ENCODE data around the gene GSK3B.

DNA sequence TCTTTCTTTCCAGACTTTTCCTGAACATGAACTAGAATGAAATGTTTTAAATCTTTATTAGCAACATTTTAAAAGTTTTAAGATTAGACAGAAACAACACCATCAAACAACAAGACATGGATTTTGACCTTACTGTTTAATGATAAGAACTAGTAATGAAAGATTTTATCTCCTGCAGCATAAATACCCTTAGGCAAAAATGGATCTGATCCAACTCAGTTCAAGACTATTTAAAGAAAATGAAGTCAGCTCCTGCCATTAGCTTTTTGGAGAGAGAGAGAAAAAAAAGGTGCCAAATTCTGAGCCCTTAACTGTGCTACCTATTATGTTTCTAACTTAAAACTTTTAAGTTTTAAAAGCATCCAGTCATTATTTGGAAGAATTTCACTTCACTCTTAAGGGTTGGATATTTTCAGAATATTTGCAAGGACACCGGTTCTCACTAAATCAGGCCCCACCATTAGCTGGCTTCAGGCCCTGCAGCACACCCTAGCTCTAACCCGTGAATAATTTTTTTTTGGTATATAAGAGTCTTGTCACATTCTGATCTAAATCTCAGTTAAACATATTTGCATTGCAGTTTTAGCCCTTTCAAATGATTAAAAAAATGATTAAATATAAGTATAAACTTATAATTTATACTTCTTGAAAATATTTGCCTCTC is 252.3 kb downstream of the GSK3B start:
- no peak for TF ChIP-seq CTCF (conservative IDR thresholded peaks at IDR 0.05; ENCODE audit: low read depth, low read length)
- TF ChIP-seq EZH2 (IDR thresholded peaks at IDR 0.05; ENCODE audit: borderline replicate concordance, low read depth, low read length, poor library complexity, severe bottlenecking) = no peak
